CD4-positive, alpha-beta T cell treated with Interferon alpha-2 for 1 hour (primary cell): Measurements from ENCODE around the gene CCDC92B.
"Not testable (repeated sequence)": the region's sequence is repeated elsewhere in the genome, so short reads cannot be mapped to it uniquely, and the experiment has no call there.

Experiments
- DNase-seq, 2 donors: peaks; one replicate each; pipeline ENCODE4 v3.0.0-alpha.2; 2020 to 2022

Gene CCDC92B

DNA sequence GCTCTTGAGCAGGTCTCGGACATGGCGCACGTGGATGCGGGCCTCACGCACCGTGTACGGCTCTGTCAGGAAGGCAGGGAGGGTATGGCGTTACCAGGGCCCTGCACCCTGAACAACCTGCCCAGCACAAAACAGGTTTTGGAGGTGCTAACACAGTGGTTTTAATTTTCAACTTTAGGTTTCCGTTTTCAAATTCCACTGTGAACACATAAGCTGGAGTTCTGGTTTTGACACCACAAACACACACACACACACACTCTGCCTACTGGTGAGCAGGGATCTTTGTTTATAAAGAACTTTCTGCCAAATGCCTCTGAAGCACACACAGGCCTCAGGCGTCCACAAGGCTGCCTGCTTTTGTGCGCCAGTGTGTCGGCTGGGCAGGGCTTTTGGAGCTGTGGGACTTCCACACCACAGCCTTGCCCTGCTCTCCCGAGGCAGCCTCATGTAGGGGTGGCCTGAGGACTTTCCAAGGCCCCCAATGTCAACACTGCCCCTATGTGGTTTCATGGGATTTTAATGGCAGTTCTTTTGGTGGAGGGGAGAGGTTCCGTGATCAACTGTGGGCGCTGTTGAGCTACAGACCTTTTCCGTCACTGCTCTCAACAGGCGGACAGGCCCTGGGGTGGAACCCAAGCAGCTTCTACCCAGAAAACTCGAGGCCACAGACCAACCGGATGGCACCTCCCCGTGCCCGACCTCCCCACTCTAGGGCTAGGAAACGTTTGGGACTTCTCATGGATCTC, 47.3 kb downstream of the CCDC92B start:
- no peak for DNase-seq

DNA sequence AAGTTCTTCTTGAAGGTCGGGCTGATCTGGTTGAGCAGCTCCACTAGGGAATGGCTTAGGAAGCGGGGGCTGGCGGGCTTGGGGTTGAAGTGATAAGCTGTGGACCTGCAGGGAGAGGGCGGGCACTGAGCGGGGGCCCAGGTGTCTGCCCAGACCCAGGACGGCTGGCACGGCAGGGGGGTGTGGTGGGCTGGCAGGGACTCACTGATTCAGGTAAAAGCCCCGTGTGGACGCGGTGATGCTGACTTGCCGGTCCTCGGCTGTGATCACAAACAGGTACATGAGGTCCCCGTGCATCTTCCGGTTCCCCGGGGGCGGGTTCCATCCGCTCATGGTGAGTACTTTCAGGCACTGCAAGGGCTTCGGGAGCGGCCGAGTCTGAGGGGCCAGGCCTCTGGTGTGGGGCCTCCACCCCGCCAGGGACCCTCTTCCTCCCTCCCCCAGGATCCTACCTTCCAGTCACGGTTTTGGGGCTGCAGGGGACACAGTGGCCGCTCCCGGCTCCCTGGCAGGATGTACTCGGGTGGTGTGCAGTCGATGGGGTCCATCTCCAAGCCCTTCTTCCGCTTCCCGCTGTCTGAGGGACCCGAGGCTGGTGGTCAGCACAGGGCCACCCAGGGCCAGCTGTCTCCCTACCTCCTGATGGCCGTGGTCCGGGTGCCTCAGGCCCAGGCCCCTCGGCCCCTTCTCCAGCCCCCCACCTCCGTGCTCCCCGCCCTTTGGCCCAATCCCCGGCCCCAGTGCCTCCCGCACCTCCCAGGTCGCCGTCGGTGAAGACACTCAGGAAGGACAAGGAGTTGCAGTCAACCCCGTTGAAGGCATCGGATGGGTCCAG, 48.1 kb downstream of the CCDC92B start:
- DNase-seq: no peak

DNA sequence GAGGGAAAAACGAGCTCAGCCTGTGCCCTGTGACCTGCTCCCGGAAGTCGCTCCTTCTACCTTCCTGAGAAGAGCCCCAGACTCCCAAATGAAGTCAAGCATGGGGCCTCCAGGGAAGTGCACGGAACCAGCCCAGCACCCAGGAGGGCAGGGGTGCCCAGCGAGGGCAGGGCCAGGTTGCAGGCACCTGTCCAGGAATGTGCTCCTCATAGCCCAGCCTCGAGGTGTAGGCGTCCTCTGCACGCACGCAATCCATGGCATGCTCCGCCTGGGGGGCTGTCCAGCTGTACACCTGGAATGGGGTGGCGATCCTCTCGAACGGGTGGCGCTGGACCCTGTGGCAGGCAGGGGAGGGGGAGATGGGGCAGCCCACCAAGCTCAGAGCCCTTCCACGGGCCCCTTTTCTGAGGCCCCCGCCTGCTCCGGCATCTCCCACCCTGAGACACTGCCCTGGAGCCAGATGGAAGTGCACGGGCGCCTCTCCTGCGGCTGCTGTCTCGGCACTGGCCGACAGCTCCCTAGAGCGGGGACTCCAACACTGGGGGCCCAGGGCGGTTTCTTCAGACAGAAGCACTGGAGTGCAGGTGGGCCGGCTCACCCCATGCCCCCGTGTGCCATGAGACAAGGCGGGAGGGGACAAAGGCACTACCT, 48.8 kb downstream of the CCDC92B start:
- DNase-seq: no peak

DNA sequence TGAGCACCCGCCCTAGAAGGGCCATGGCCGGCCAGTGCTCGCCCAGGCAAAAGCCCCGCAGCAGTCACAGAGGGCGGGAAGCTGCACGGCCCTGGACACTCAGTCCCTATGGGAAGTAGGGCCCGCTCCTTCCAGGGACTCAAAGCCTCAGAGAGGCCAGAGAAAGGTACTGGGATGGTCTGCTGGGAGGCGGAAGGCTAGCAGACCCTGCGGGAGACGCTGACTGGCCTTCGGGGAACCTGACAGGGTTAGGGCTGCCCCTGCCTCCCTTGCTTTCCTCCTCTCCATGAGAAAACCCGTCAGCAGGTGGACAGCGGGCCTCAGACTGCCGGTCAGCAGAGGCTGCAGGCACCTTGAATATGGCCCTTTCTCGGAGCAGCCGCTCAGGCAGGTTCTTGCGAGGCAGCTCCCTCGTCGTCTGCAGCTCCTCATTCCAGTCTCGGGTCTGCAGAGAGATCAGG, 49.4 kb downstream of the CCDC92B start:
- no peak for DNase-seq

DNA sequence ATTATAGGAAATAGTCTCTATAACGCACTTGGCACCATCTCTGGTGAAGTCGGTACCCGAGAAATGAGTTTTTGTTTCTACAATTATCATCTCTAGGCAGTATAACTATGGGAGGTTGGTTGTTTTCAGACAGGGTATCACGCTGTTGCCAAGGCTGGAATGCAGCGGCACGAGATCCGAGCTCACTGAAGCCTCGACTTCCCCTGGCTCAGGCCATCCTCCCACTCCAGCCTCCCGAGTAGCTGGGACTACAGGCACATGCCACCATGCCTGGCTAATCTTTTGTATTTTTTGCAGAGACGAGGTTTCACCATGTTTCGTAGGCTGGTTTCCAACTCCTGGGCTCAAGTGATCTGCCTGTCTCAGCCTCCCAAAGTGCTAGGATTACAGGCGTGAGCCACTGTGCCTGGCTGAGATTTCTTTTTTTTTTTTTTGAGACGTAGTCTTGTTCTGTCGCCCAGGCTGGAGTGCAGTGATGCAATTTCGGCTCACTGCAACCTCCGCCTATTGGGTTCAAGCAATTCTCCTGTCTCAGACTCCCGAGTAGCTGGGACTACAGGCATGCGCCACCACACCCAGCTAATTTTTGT, 50.1 kb downstream of the CCDC92B start:
- not testable (repeated sequence) for DNase-seq

DNA sequence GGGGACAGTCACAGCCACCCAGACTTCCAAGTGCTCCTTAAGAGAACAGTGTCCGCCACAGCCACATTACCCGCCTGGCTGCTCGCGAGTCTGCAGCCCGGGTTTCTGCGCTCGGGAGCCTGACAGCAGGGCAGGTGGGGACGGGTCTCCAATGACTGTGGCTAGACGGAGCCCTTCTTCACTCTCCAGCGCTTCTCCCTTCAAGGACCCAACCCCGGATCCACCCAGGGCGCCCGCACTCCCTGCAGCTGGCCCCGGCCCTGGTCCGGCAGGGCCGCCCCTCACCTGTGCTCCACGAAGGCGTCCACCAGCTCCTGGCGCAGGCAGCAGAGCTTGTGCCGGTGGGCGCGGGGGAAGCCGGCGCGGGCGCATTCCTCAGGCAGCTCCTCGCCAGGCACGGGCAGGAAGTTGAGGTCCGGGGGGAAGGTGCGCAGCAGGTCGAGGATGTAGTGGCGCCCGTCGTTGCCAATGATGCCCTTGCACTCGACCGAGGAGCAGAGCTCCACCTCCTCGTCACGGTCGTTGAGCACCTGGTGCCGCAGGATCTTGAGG, 51.8 kb downstream of the CCDC92B start:
- DNase-seq: no peak

DNA sequence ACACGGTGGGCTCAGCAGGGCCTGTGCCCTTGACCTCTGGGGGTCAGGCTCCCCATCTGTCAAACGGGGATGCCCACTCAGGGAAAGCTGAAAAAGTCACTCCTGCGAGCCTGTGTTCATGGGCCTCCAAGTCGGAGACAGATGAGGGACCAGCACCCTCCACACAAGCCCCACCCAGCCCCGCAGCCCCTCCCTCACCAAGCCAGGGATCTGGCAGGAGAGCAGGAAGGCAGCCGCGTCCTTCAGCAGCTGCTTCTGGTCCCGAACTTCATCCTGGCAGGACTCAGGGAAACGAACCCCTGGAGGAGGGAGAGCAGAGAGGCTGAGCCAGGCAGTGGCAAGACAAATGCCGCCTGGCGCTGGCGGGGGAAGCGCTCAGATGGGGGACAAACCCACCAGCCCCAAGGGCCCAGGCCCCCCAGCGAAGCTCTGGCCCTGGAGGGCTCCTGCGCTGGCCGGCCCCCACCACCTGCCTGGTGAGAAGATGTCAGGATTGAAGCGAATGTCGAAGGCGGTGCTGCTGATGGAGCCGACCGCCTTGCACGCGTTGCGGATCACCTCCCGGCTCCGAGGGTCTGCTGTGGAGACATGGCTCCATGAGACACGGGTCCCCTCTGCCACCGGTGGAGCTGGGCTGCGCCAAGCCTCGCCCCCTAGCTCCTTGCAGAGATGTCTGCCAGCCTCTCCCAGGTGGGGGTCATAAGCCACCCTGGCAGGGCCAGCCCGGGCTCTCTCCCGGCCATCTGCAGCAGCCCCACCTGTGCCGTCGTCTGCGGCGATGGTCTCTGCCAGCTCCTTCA, 53.3 kb downstream of the CCDC92B start:
- DNase-seq: no peak

DNA sequence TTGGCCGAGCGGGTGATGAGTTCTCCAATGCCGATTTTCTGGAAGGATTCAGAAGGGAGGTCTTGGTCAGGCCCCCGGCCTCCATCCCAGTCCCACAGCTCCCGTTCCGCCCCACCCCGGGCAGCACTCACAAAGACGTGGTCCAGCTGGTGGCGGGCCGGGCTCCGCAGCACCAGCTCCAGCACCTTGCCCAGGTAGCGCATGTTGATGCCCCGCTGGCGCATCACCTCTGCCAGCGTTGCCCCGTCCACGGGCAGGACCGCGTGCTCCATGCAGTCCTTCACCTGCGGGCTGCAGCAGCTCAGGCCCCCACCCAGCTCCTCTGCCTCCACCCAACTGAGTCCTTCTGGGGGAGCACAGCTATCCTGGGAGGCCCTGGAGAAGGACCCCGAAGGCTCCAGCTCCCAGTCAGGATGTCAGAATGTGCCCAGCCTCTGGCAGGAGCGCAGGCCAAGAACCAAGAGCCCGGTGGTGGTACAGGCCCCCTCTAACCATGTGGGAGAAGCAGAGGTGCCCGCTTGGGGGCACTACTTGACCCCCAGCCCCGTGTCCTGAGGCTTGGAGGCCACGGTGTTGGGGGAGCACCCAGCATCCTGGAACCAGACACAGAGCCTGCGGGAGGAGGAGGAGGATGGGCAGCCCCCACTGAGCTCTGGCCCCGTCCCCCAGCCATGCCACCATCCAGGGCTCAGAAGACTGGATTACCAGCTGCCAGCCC, 54.0 kb downstream of the CCDC92B start:
- no peak for DNase-seq

DNA sequence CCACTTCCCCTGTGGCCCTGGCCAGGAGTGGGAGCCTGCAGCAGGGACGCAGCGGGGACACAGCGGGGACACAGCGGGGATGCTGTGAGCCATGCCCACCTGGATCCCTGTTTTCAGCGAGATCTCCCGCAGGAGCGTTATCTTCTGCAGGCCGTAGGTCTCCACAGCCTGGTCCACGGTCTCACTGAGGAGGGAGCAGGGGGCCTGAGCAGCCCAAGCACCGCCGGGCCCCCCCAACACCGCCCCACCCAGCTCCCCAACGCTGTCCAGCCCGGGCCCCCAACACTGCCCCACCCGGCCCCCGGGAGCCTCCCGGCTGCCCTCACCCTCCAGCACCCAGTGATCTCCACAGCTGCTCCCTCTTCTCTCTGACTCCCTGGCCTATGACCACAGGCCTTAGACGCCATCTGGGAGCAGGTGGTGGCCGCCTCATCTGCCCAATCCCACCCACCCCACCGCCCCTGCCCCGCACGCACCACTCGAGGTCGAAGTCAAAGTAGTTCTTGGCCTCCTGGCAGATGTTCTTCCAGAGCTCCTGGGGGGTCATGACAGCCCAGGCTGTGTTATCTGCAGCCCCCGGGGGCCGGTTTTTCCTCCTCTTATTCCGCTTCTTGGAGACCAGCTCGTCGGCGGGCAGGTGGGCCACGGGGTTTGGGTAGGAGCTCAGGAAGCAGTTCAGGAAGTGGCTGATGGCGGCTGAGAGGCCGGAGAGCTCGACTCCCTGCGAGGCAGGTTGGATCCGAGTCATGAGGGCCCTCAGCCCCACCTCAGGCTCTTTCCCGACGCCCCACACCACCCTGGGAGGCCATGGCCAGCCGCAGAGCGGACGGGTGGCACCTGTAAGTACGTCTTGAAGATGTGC, 54.8 kb downstream of the CCDC92B start:
- no peak for DNase-seq

DNA sequence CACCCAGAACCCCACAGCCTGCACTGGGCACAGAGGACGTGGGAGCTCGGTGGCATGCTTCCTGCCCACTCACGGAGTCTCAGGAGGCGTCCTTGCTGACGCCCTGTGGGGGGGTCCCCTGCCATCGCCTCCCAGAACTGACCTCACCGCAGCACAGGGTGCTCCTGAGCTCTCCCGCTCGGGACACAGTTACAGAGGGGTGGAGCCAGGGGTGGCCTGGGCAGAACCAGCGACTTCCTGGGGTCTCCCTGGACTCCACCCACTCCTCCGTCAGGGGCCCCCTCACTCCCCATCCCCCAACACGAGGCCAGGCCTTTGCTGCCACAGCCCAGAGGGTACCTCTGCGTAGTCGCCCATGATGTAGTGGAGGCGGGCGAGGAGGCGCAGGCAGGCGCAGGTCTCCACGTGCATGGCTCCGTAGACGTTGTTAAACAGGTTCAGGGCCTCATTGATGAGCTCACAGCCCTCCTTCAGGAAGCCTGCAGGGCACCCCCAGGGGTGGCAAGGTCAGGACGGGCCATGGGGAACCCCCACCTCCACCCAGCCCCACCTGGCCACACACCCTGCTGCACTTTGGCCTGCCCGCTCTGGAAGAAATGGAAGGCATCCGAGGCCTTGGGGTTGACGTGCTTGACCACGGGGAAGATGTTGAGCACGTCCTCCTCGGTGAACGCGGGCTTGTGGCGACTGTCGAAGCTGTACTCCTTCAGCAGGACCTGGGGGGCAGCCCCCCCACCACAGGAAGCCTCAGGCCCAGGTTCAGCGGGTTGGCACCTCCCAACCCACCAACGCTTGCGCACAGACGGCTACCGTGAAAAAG, 55.7 kb downstream of the CCDC92B start:
- DNase-seq: no peak

DNA sequence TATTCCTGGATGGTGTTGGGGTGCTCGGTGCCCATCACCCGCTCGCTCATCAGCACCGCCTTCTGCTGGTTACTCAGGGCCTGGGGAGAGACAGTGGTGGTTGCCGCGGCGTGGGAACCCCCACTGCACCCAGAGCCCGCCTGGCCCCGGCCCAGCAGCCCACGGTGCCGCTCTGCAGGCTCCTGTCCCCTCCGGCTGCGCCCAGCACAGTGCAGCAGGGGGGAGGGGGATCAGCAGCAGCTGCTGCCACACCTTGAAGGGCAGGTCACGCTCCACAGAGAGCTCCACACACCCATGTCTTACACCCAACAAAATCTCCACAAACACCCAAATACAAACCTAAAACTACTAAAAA, 56.7 kb downstream of the CCDC92B start:
- DNase-seq: no peak

DNA sequence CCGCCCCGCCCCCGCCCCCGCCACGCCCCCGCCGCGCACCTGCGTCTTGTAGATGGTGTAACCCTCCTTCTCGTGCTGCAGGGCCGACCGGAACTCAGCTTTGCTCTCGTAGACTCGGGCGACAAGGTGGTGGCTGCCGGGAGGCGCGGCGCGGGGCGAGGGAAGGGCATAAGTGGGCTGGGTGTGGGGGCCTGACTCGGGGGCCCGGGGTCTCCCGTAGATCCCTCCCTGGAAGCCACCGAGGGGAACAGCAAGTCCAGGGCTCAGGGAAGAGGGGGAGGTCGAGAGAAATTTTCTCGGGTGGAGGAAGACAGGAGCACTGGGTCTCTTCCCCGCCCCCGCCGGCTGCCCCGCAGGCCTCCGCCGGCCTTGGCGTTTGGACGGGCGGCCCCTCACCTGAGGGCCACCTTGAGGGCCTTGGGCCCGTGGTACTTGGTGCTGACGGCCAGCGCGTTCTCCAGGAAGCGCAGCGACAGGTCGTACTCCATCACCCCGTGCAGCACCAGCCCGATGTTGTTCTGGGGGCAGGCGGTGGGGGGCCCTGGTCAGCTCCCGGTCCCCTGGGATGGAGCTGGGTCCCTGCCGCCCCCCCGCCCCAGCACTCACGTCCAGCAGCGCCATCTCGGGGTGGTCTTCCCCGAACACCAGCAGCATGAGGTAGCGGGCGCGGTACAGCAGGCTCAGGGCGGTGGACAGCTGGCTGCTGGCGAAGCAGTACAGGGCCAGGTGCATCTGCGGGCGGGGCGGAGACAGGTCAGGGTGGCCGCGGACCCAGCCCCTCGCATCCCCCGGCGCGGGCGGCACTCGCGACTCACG, 57.3 kb downstream of the CCDC92B start:
- no peak for DNase-seq

DNA sequence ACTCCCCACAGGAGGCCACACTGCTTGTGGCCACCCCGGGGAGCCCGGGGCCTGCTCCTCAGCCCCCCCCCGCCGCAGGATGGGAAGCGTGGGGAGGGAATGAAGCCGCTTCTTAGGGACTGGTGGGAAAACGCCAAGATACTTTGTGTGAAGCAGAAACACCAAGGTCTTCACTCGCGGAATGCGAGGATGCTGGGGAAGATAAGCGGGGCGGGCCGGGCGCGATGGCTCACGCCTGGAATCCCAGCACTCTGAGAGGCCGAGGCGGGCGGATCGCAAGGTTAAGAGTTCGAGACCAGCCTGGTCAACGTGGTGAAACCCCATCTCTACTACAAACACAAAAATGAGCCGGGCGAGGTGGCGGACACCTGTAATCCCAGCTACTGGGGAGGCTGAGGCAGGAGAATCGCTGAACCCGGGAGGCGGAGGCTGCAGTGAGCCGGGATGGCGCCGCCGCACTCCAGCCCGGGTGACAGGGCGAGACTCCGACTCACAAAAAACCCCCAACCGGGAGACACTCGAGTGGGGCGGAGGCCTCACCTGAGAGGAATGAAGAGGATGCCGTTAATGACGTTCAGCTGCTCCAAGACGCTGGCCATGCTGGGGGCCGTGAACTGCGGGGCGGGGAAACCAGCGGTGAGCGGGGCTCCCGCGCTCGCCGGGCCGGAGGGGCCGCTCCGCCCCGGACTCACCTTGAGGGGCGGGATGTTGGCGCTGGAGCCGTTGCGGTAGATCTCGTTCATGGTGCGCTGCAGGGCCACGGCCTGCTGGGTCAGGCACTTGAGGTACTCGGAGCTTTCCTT, 58.2 kb downstream of the CCDC92B start:
- no peak for DNase-seq

DNA sequence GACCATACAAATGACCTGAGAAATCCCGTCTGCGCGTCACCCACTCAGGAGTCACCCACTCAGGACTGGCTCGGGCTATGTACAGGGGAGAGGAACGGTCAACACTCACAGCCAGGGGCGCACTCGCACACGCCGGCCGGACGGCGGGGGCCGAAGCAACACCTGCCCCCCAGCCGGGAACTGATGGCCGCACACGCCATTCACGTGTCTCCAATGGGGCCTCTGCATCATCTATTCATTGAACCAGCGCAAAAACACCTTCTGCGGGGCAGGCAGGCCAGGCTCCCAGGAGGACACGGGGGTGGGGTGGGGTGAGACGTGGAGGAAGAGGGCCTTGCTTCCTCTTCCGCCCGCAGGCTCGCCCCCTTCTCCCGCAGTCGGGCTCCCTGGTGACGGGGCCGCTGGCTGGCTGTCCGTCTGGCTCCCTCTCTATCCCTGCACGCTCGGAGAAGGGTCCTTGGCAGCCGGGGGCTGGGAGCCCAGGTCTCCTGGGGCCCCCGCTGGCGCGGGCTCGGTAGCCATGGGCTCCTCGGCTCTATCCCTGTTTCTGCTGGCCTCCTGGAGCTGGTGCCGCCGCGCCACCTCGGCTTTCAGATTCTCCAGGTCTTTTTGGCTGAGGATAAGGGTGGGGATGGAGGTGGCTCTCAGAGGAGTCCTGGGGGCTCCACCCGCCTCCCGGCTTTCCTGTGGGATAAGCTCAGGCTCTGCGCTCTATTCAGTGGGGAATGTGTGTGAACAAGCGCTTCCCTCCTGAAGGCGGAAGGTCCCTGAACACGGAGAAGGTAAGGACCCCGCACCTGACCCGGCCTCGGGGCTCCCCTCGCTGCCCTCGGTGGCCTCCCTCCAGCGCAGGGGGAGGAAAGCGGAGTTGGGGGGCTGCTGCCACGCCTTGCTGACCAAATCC, 59.0 kb downstream of the CCDC92B start:
- DNase-seq: no peak

DNA sequence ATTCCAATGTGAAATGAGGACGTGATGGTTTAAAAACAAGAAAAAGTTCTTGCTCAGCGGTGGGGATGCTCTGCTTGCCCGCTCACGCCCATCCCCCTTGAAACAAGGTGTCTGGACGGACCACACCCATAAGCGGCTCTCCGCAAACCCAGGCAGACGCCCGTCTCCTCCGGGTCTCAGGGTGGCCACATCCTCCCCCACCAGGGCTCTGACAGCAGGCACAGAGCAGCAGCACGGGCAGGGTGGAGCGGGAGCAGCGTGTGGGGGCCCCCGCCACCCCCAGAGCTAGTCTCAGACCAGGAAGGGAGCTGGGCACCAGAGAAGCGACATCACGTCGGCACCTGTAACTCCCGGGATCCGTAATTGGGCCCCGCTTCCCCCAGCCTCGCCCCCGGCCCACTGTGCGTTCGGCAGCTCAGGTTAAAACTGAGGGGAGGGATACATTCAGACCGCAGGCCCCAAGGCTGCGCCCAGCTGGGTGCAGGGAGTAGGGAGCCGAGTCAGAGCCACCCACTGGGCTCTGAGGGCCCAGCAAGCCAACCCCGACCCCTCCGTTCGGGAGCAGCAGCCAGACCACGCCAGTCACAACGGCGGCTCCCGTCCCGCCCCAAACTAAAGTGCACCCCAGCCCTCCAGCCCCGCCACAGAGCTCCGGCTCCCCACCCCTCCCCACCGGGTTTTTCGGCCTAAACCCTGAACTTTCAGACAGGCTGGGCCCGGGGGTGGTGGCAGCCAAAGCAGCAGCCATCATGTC, 59.9 kb downstream of the CCDC92B start:
- peak in 1 of 2 donors; percentile 58 for DNase-seq
